ENCODE measurements around the gene DEFB131B. TPM values are rescaled to one million over a fixed set of nuclear protein-coding genes. Genes with fewer than 3 reads are reported as not detected.

Gene DEFB131B
- total RNA-seq, 2 donors from 2014 or later, result not detected

- Histone ChIP-seq H3K36me3 (ENCODE audit: control insufficient read depth, insufficient read depth, low read length) (peaks cover 6% of the 10 kb centered on the region), H3K4me3 (ENCODE audit: low read length) (no peak overlapping the region), H3K27ac (ENCODE audit: low read depth, low read length) (no peak overlapping the region), H3K9me3 (ENCODE audit: control insufficient read depth, low read length) (no peaks in the 10 kb centered on the region), H3K4me1 (ENCODE audit: control insufficient read depth, insufficient read depth, low read length) (no peaks in the 10 kb centered on the region), H3K27me3 (ENCODE audit: control insufficient read depth, insufficient read depth, low read length, poor library complexity, severe bottlenecking) (no peaks in the 10 kb centered on the region), H3K9ac (ENCODE audit: extremely low read depth, low read length, poor library complexity, severe bottlenecking) (no peak overlapping the region)
- Mint-ChIP-seq H3K4me1 (peaks cover 17% of the 10 kb centered on the region), H3K36me3 (ENCODE audit: low read depth) (peaks cover 10% of the 10 kb centered on the region), H3K27me3 (ENCODE audit: insufficient read depth) (no peaks in the 10 kb centered on the region), H3K27ac (no peak overlapping the region), H3K4me3 (no peak overlapping the region), H3K9me3 (no peaks in the 10 kb centered on the region)
- TF ChIP-seq CTCF (conservative IDR thresholded peaks at IDR 0.05), result no peak
- no peak for DNase-seq
- WGBS, 2 experiments (ENCODE audit: insufficient coverage in 1 of 2, insufficient read length in 1 of 2), result 92% methylated on average over 3 to 4 of the region's 4 CpGs
Measured at GRCh38 chr11:71933141-71933933, 55.1 kb downstream of the DEFB131B start.

Other genes starting within 250 kb of the DEFB131B start
- gene DEFB108B, start 45.3 kb upstream of the DEFB131B start, total RNA-seq, result not detected
- gene XNDC1N, start 50.1 kb downstream of the DEFB131B start, total RNA-seq, result 10 to 100 TPM; 11.4 to 15.2 TPM
- gene RNF121, start 50.6 kb downstream of the DEFB131B start, total RNA-seq, result 10 to 100 TPM; 50.9 to 52.2 TPM
- 10 to 100 TPM; 10.8 to 13.0 TPM for gene IL18BP, start 120.5 kb downstream of the DEFB131B start, total RNA-seq
- gene NUMA1, start 202.1 kb downstream of the DEFB131B start, total RNA-seq, result 100 to 1,000 TPM; 130 to 132 TPM
- 1 to 10 TPM; 8.0 to 9.5 TPM for gene LRRC51, start 202.4 kb downstream of the DEFB131B start, total RNA-seq
- 100 to 1,000 TPM in 1 of 2 donors, 10 to 100 TPM in 1; 92.0 to 104 TPM for gene LAMTOR1, start 224.8 kb downstream of the DEFB131B start, total RNA-seq
- gene TOMT, start 227.5 kb downstream of the DEFB131B start, total RNA-seq, result not detected
- 10 to 100 TPM; 51.2 to 54.9 TPM for gene ANAPC15, start 234.2 kb downstream of the DEFB131B start, total RNA-seq